Muscle layer of duodenum (tissue), 2 donors: ENCODE results near the gene FKBP6.
"Not testable (repeated sequence)": the region's sequence is repeated elsewhere in the genome, so short reads cannot be mapped to it uniquely, and the experiment has no call there.

ENCODE experiments used
- H3K27ac ChIP-seq: one replicate; pipeline ENCODE4 v1.7.0; 2013; ENCODE audit warnings: mild to moderate bottlenecking, low read length
- H3K27me3 ChIP-seq: one replicate; pipeline ENCODE4 v1.7.0; 2013; ENCODE audit warnings: low read depth, mild to moderate bottlenecking, control low read depth, low read length
- H3K36me3 ChIP-seq, 2 donors: one replicate each; pipeline ENCODE4 v1.7.0; 2013; ENCODE audit warnings: low read length in 2 of 2, control low read depth in 1 of 2, mild to moderate bottlenecking in 1 of 2; ENCODE audit not compliant: insufficient read depth in 2 of 2, control insufficient read depth in 1 of 2
- H3K4me1 ChIP-seq, 2 donors: one replicate each; pipeline ENCODE4 v1.7.0; 2013; ENCODE audit warnings: low read length in 2 of 2, mild to moderate bottlenecking in 2 of 2, control low read depth in 1 of 2, moderate library complexity in 1 of 2; ENCODE audit not compliant: insufficient read depth in 2 of 2, control insufficient read depth in 1 of 2
- H3K4me3 ChIP-seq, 2 donors: one replicate each; pipeline ENCODE4 v1.7.0; 2013; ENCODE audit warnings: low read length in 2 of 2, low read depth in 1 of 2, mild to moderate bottlenecking in 1 of 2
- H3K9me3 ChIP-seq, 2 donors: one replicate each; pipeline ENCODE4 v1.7.0; 2013; ENCODE audit warnings: low read length in 2 of 2, control low read depth in 1 of 2, mild to moderate bottlenecking in 1 of 2; ENCODE audit not compliant: control insufficient read depth in 1 of 2
- donor health status: healthy.

FKBP6 gene

GRCh38 chr7:73377413-73378200, 49.6 kb downstream of the FKBP6 start:
- H3K27me3 ChIP-seq, H3K9me3 ChIP-seq, H3K27ac ChIP-seq, H3K4me1 ChIP-seq, H3K36me3 ChIP-seq, H3K4me3 ChIP-seq: not testable (repeated sequence)

- Histone ChIP-seq H3K4me3 (no peak overlapping the region), H3K4me1 (peaks cover 0 to under 1% of the 10 kb centered on the region in 2 donors), H3K36me3 (no peaks in the 10 kb centered on the region), H3K27ac (no peak overlapping the region), H3K27me3 (no peaks in the 10 kb centered on the region), H3K9me3 (peaks cover 8 to 15% of the 10 kb centered on the region in 2 donors)
Observed at GRCh38 chr7:73382934-73383503, 55.1 kb downstream of the FKBP6 start.

- Histone ChIP-seq H3K9me3 (peaks cover 12 to 35% of the 10 kb centered on the region in 2 donors), H3K27me3 (no peaks in the 10 kb centered on the region), H3K36me3 (no peaks in the 10 kb centered on the region), H3K4me1 (no peaks in the 10 kb centered on the region), H3K27ac (no peak overlapping the region), H3K4me3 (peak overlapping the region in 1 of 2 donors; percentile 2)
Observed at GRCh38 chr7:73387221-73387828, 59.4 kb downstream of the FKBP6 start.

GRCh38 chr7:73387908-73388414, 60.0 kb downstream of the FKBP6 start:
- no peak overlapping the region for H3K27ac ChIP-seq
- no peaks in the 10 kb centered on the region for H3K27me3 ChIP-seq
- H3K4me1 ChIP-seq: no peaks in the 10 kb centered on the region
- H3K9me3 ChIP-seq: peaks cover 12 to 34% of the 10 kb centered on the region in 2 donors
- H3K36me3 ChIP-seq: no peaks in the 10 kb centered on the region
- H3K4me3 ChIP-seq: peak overlapping the region in 1 of 2 donors; percentile 2

- no peaks in the 10 kb centered on the region for H3K36me3 ChIP-seq
Observed at GRCh38 chr7:73391396-73391795, 63.4 kb downstream of the FKBP6 start.

DNA sequence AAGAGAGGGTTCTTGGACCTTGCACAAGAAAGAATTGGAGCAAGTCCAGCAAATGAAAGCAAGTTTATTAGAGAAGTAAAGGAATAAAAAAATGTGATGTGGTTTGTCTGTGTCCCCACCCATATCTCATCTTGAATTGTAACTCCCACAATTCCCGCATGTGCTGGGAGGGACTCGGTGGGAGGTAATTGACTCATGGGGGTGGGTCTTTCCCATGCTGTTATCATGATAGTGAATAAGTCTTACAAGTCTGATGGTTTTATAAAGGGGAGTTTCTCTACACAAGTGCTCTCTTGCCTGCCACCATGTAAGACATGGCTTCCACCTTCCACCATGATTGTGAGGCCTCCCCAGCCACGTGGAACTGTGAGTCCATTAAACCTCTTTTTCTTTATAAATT, 66.5 kb downstream of the FKBP6 start:
- H3K27ac ChIP-seq: no peak overlapping the region
- peaks cover 0 to 9% of the 10 kb centered on the region in 2 donors for H3K4me1 ChIP-seq
- H3K27me3 ChIP-seq: no peaks in the 10 kb centered on the region
- H3K9me3 ChIP-seq: peaks cover 4 to 8% of the 10 kb centered on the region in 2 donors
- no peaks in the 10 kb centered on the region for H3K36me3 ChIP-seq
- H3K4me3 ChIP-seq: no peak overlapping the region

More at GRCh38 chr7:73391396-73391795, 63.4 kb downstream of the FKBP6 start:
- Histone ChIP-seq H3K4me1 (no peaks in the 10 kb centered on the region), H3K9me3 (peaks cover 12 to 32% of the 10 kb centered on the region in 2 donors), H3K4me3 (no peak overlapping the region), H3K27me3 (no peaks in the 10 kb centered on the region), H3K27ac (no peak overlapping the region)

DNA sequence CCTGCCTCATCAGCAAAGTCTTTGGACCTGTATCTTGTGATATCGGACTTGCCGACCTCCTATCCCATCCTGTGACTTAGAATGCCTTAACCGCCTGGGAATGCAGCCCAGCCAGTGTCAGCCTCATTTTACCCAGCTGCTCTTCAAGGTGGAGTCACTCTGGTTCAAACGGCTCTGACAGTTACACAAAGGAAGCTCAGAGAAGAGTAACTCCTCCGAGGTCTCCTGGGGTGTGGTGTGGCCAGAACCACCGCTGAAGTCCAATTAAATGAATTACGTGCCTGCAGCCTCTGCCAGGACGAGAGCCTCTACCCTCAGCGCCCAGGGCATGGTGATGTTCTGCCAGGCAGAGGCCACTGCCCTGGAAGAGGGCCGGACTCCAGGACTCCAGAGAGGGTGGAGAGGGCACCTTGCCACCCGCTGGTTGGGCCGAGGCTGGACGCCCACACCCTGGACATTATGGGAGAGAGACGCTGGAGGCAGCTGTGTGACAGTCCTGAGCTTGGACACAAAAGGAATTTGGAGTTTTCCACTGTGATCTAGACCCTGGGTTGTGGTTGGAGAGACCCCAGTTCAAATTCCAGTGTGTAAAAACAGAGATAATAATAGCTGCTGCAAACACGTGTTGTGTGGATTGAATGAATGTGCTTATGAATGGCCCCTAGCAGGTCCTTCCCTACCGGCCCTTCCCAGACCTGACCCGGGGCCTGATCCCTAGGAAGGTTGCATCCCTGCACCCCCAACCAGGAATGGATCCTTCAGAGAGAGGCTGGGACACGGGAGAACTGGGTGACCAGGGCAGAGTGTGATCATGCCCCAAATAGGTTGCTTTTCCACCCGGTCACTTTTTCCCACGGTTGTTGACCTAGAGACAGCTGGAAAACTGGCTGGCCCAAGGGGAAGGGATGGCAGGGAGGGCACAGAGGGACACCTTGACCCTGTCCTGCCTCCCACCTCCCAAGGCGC, 67.9 kb downstream of the FKBP6 start:
- Histone ChIP-seq H3K4me3 (no peak overlapping the region), H3K4me1 (peaks cover 0 to 9% of the 10 kb centered on the region in 2 donors), H3K36me3 (no peaks in the 10 kb centered on the region), H3K9me3 (no peaks in the 10 kb centered on the region), H3K27me3 (no peaks in the 10 kb centered on the region), H3K27ac (no peak overlapping the region)

DNA sequence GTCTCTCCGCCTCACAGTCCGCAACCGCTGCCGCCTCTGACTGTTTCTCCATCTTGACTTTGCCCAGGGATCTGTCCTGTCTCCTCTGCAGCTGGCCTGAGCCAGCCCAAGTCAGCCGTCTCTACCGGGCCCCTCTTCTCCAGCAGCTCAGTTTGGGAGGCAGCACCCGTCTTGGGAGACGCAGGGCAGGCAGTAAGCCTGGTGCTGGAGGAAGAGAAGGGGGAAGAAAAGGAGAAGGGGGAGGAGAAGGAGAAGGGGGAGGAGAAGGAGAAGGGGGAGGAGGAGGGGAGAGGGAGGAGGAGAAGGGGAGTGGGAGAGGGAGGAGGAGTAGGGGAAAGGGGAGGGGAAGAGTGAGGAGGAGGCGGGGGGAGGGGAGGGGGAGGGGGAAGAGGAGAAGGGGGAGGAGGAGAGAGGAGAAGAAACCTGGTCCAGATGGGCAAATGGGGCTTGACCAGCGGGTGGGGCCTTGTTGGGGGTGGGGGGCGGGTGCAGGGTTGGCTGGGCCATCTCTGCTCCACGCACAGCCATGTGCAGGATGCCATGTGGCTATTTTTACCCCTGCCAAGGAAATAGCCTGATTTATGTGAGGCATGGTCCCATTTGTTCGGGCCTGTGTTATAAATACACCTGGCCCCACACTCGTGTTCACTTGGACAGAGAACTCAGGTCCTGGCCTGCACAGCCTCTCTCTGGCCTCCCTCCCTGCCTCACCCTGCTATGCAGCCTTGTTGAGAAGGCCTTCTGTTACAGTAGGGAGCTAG, 69.7 kb downstream of the FKBP6 start:
- H3K4me1 ChIP-seq: peaks cover 0 to 9% of the 10 kb centered on the region in 2 donors
- no peaks in the 10 kb centered on the region for H3K9me3 ChIP-seq
- no peaks in the 10 kb centered on the region for H3K36me3 ChIP-seq
- H3K4me3 ChIP-seq: no peak overlapping the region
- H3K27me3 ChIP-seq: no peaks in the 10 kb centered on the region
- H3K27ac ChIP-seq: no peak overlapping the region

DNA sequence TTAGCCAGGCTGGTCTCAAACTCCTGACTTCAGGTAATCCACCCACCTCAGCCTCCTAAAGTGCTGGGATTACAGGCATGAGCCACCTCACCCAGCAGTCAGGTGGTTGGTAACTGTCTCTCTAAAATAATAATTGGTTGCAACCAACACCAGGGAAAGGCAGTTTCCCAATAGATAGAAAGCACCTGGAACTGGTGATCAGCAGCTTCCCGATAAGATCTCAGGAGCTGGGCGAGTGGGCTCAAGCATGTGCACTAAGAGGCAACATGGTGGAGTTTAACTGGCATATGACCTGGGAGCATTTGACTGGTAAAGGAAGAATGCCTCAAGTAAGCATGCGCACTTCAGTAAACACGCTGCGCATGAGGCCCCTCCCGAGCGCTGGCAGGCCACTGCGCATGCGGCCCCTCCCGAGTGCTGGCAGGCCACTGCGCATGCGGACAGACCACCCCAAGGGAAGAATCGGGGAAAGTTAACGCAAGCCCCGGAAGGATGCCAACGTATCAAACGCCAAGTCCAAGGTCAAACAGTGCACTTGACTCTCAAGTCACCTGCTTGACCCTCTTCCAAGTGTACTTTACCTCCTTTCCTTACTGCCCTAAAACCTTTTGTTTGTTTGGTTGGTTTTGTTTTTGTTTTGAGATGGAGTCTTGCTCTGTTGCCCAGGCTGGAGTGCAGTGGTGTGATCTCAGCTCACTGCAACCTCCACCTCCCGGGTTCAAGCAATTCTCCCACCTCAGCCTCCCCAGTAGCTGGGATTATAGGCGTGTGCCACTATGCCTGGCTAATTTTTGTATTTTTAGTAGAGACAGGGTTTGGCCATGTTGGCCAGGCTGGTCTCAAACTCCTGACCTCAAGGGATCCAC, 71.5 kb downstream of the FKBP6 start:
- H3K9me3 ChIP-seq, H3K4me1 ChIP-seq, H3K27ac ChIP-seq, H3K4me3 ChIP-seq, H3K27me3 ChIP-seq, H3K36me3 ChIP-seq: not testable (repeated sequence)

- not testable (repeated sequence) for H3K4me3 ChIP-seq, H3K4me1 ChIP-seq, H3K27ac ChIP-seq, H3K36me3 ChIP-seq, H3K9me3 ChIP-seq, H3K27me3 ChIP-seq
Observed at GRCh38 chr7:73404860-73405259, 76.9 kb downstream of the FKBP6 start.
